GM19372 (cell line): Measurements from ENCODE around the gene AMIGO1.
A peak's percentile ranks its signal among the peaks of the same experiment; 100 is the strongest.
"Not testable (repeated sequence)": the region's sequence is repeated elsewhere in the genome, so short reads cannot be mapped to it uniquely, and the experiment has no call there.

Experiments
- ATAC-seq: cut with Tn5 transposase; IDR thresholded peaks from one replicate; pipeline ENCODE4 v1.9.1; 2021; ENCODE audit warnings: mild to moderate bottlenecking, low read depth, moderate library complexity; ENCODE audit not compliant: unreplicated experiment

AMIGO1 gene

GRCh38 chr1:109484519-109484975 is 25.0 kb downstream of the AMIGO1 start:
- ATAC-seq, result no peak

- peak; percentile 85 for ATAC-seq
Measured at GRCh38 chr1:109483672-109484518, 25.6 kb downstream of the AMIGO1 start, which contains the start of gene ATXN7L2. TSS of gene ATXN7L2 (plus strand) at chr1:109483905. CDS start at chr1:109483954, 49 bp downstream.

GRCh38 chr1:109482791-109483671 is 26.5 kb downstream of the AMIGO1 start:
- ATAC-seq, result peak; percentile 11

GRCh38 chr1:109482242-109482641 is 27.3 kb downstream of the AMIGO1 start:
- ATAC-seq, result no peak

- ATAC-seq, result no peak
Measured at GRCh38 chr1:109481646-109482045, 27.9 kb downstream of the AMIGO1 start.

- no peak for ATAC-seq
Measured at GRCh38 chr1:109479901-109480300, 29.6 kb downstream of the AMIGO1 start.

- ATAC-seq, result no peak
Measured at GRCh38 chr1:109479311-109479710, 30.2 kb downstream of the AMIGO1 start.

- ATAC-seq, result no peak
Measured at GRCh38 chr1:109478806-109479205, 30.7 kb downstream of the AMIGO1 start.

- no peak for ATAC-seq
Measured at GRCh38 chr1:109477821-109478220, 31.7 kb downstream of the AMIGO1 start.

GRCh38 chr1:109476825-109477224 is 32.7 kb downstream of the AMIGO1 start:
- ATAC-seq, result no peak

- ATAC-seq, result no peak
Measured at GRCh38 chr1:109475261-109475660, 34.3 kb downstream of the AMIGO1 start.

- ATAC-seq, result no peak
Measured at GRCh38 chr1:109474697-109475096, 34.8 kb downstream of the AMIGO1 start.

- ATAC-seq, result not testable (repeated sequence)
Measured at GRCh38 chr1:109473284-109474057, 36.1 kb downstream of the AMIGO1 start.

GRCh38 chr1:109472779-109473178 is 36.7 kb downstream of the AMIGO1 start:
- no peak for ATAC-seq

- ATAC-seq, result no peak
Measured at GRCh38 chr1:109470245-109470644, 39.3 kb downstream of the AMIGO1 start.

GRCh38 chr1:109468903-109469302 is 40.6 kb downstream of the AMIGO1 start:
- ATAC-seq, result no peak

- ATAC-seq, result no peak
Measured at GRCh38 chr1:109468061-109468460, 41.5 kb downstream of the AMIGO1 start.

GRCh38 chr1:109467301-109467777 is 42.2 kb downstream of the AMIGO1 start:
- no peak for ATAC-seq

- no peak for ATAC-seq
Measured at GRCh38 chr1:109466452-109467300, 42.9 kb downstream of the AMIGO1 start, which contains the start of gene SYPL2. TSS of gene SYPL2 (plus strand) at chr1:109466546. CDS start at chr1:109466844, 298 bp downstream.
